OCI-LY7 (cell line): Measurements from ENCODE around the gene PPL. TPM values are rescaled to one million over a fixed set of nuclear protein-coding genes. Genes with fewer than 3 reads are reported as not detected.

ENCODE experiments used
- BruUV-seq: library from RNA; stranded (reverse); fragments of 400-500 nt; replicated peaks from 2 replicates; lab custom pipeline; 2021; lab: Mats Ljungman, UMichigan
- CTCF ChIA-PET: fragments of 300-600 bp; sonication (Branson Sonifier 250); formaldehyde crosslinking; loops from one replicate; lab custom pipeline; 2022; ENCODE audit warnings: antibody characterized with exemption; ENCODE audit not compliant: unreplicated experiment; lab: Charles Lee
- POLR2A ChIA-PET: fragments of 300-600 bp; sonication (Branson Sonifier 250); formaldehyde crosslinking; loops from one replicate; lab custom pipeline; 2022; ENCODE audit warnings: antibody characterized with exemption; lab: Charles Lee
- DNase-seq: peaks from one replicate; pipeline ENCODE4 v3.0.0-alpha.2; 2015; ENCODE audit warnings: low spot score
- H2AFZ ChIP-seq: fragments of 200-600 bp; sonication (generic), shearing (Covaris generic); 2 replicates; pipeline ENCODE4 v1.6.1; 2014; ENCODE audit warnings: mild to moderate bottlenecking, antibody characterized with exemption, low read length, moderate library complexity
- H3K27ac ChIP-seq: fragments of 200-600 bp; sonication (generic); 2 replicates; pipeline ENCODE4 v1.5.1; 2014; ENCODE audit warnings: mixed run types, low read depth, mild to moderate bottlenecking, moderate library complexity, low read length, inconsistent platforms; ENCODE audit not compliant: poor library complexity, severe bottlenecking
- H3K36me3 ChIP-seq: fragments of 200-600 bp; sonication (generic); 2 replicates; pipeline ENCODE4 v1.6.1; 2014; ENCODE audit warnings: mild to moderate bottlenecking, antibody characterized with exemption, low read length, moderate library complexity, mixed read lengths; ENCODE audit not compliant: insufficient read depth
- H3K4me1 ChIP-seq: fragments of 200-600 bp; sonication (generic); 2 replicates; pipeline ENCODE4 v1.5.1; 2014; ENCODE audit warnings: mild to moderate bottlenecking, low read length; ENCODE audit not compliant: insufficient read depth, poor library complexity, severe bottlenecking
- H3K4me2 ChIP-seq: fragments of 200-600 bp; sonication (generic); 2 replicates; pipeline ENCODE4 v1.6.1; 2014; ENCODE audit warnings: mild to moderate bottlenecking, low read length
- H3K4me3 ChIP-seq: fragments of 200-600 bp; sonication (generic); 2 replicates; pipeline ENCODE4 v1.5.1; 2014; ENCODE audit warnings: mild to moderate bottlenecking, low read depth, low read length; ENCODE audit not compliant: poor library complexity, severe bottlenecking
- H3K79me2 ChIP-seq: fragments of 200-600 bp; sonication (generic); 2 replicates; pipeline ENCODE4 v1.6.1; 2016; ENCODE audit warnings: low read depth, mild to moderate bottlenecking, low read length, moderate library complexity, mixed read lengths; ENCODE audit not compliant: insufficient read depth
- H3K9me2 ChIP-seq: fragments of 200-600 bp; sonication (generic); 2 replicates; pipeline ENCODE4 v1.6.1; 2016; ENCODE audit warnings: mild to moderate bottlenecking, low read length, mixed read lengths; ENCODE audit not compliant: insufficient read depth
- H3K9me3 ChIP-seq: fragments of 200-600 bp; sonication (generic); 2 replicates; pipeline ENCODE4 v1.6.1; 2014; ENCODE audit warnings: mild to moderate bottlenecking, mixed run types, low read length, mixed read lengths
- H4K20me1 ChIP-seq: fragments of 200-600 bp; sonication (generic); 2 replicates; pipeline ENCODE4 v1.6.1; 2014; ENCODE audit warnings: mild to moderate bottlenecking, antibody characterized with exemption, low read length, moderate library complexity, mixed read lengths; ENCODE audit not compliant: insufficient read depth
- EZH2phosphoT487 ChIP-seq: fragments of 200-600 bp; sonication (generic); IDR thresholded peaks from 2 replicates; pipeline ENCODE4 v1.6.1; 2018; ENCODE audit warnings: low read depth, borderline replicate concordance, mild to moderate bottlenecking, mixed run types, antibody characterized with exemption, low read length, moderate library complexity, mixed read lengths
- intact Hi-C: fragments of 100-400 bp; cut with micrococcal nuclease; formaldehyde crosslinking; loops from one replicate; pipeline ENCODE4 v1.10.0; 2022; ENCODE audit not compliant: unreplicated experiment
- total RNA-seq, 2 experiments: library from RNA; depleted of rRNA in 1 of 2; stranded (reverse); fragments of >200 nt in 1 of 2; shearing (Covaris generic) in 1 of 2; gene quantifications; 2 replicates each; pipeline ENCODE4 v1.2.3, GENCODE V29; 2014 to 2022
- TF ChIP-seq, protein P1 (sequence below): fragments of 200-600 bp; sonication (generic); conservative IDR thresholded peaks from 2 replicates; pipeline ENCODE4 v1.5.1; 2014; ENCODE audit warnings: mild to moderate bottlenecking, antibody characterized with exemption, low read length, moderate library complexity, mixed read lengths

Gene PPL
- total RNA-seq, 2 experiments from 2014 or later: not detected

DNA sequence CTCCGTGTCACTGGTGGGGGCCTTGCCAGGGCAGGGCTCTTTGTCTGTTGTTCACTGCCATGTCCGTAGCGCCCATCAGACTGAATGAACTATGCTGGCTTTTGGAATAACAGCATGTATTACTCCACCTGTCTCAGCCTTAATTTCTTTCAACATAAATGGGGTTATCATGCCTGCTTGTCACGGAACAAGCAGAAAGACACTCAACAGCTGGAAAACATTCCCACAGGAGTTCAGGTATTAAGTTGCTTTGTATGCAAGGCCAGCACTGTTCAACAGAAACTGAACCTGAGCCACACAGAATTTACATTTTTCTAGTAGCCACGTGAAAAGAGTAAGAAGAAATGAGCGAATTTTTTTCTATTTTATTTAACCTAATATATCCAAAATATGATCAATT is 13.1 kb downstream of the PPL start:
- Histone ChIP-seq H3K27ac (no peak overlapping the region), H3K9me3 (peaks cover 8% of the 10 kb centered on the region; the same call in 1 of the 2 replicates), H3K4me2 (no peak overlapping the region), H3K79me2 (no peaks in the 10 kb centered on the region), H3K4me1 (no peaks in the 10 kb centered on the region), H3K4me3 (no peak overlapping the region), H3K9me2 (no peaks in the 10 kb centered on the region), H4K20me1 (no peaks in the 10 kb centered on the region), H2AFZ (no peak overlapping the region), H3K36me3 (no peaks in the 10 kb centered on the region)
- ChIA-PET CTCF (no interaction called here), POLR2A (no interaction called here)
- intact Hi-C loops: no loop called here
- no TSS peak for BruUV-seq
- no peak for TF ChIP-seq EZH2phosphoT487
- TF ChIP-seq, protein P1, sequence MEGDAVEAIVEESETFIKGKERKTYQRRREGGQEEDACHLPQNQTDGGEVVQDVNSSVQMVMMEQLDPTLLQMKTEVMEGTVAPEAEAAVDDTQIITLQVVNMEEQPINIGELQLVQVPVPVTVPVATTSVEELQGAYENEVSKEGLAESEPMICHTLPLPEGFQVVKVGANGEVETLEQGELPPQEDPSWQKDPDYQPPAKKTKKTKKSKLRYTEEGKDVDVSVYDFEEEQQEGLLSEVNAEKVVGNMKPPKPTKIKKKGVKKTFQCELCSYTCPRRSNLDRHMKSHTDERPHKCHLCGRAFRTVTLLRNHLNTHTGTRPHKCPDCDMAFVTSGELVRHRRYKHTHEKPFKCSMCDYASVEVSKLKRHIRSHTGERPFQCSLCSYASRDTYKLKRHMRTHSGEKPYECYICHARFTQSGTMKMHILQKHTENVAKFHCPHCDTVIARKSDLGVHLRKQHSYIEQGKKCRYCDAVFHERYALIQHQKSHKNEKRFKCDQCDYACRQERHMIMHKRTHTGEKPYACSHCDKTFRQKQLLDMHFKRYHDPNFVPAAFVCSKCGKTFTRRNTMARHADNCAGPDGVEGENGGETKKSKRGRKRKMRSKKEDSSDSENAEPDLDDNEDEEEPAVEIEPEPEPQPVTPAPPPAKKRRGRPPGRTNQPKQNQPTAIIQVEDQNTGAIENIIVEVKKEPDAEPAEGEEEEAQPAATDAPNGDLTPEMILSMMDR: no peak
- DNase-seq: no peak

DNA sequence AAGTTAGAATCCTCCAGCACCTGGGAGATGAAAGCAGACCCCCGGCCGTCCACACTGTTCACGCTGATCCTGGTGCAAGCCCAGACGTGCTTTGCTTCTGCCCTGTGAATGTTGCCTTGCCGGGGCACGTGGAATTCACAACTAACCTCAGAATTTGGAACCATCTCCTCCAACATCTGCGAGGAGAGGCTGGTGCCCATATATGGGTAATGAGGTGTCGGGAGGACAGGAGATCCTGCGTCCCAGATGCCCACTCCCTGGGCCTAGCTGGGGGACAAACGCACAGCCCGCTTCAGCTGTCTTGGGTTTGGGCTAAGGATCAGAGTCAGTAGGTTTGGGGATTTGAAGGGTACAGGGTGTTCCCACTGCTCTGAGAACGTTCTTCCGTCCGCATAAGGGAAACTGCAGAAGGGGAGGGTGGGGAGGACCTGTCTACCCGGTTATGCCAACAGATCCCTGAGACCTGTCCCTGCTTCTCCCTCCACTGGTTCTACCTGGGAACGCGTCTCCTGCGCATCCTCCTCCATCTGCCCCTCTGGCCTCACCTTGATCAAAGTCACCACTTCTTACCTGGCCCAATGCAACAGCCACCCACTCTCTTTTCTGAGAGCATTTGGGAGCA is 14.1 kb downstream of the PPL start:
- intact Hi-C loops: no loop called here
- no peaks in the 10 kb centered on the region for H3K9me2 ChIP-seq
- DNase-seq: no peak
- peaks cover 8% of the 10 kb centered on the region; the same call in 1 of the 2 replicates for H3K9me3 ChIP-seq
- BruUV-seq: no TSS peak
- no peak overlapping the region for H2AFZ ChIP-seq
- no peak overlapping the region for H3K4me3 ChIP-seq
- H3K4me1 ChIP-seq: no peaks in the 10 kb centered on the region
- ChIA-PET CTCF (no interaction called here), POLR2A (no interaction called here)
- H4K20me1 ChIP-seq: no peaks in the 10 kb centered on the region
- no peak overlapping the region for H3K4me2 ChIP-seq
- no peaks in the 10 kb centered on the region for H3K79me2 ChIP-seq
- no peaks in the 10 kb centered on the region for H3K36me3 ChIP-seq
- H3K27ac ChIP-seq: no peak overlapping the region
- TF ChIP-seq, protein P1: no peak
- TF ChIP-seq EZH2phosphoT487: no peak

DNA sequence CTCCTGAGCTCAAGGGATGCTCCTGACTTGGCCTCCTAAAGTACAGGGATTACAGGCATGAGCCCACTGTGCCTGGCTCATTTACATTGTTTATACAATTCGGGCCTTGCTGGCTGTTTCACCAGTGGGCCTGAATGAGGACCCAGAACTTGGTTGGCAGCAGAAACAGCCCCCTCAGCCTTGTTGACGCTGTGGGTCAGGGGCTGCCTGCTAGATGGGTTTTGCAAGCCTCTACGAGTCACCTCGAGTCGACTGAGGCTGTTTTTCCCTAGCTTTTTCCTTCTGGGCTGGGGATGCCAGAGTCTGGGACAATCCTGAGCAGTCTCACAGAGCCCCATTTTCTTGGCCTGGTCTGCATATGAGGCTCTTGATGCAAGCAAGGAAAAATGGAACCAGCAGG is 16.1 kb downstream of the PPL start:
- Histone ChIP-seq H3K9me2 (no peaks in the 10 kb centered on the region), H2AFZ (no peak overlapping the region), H4K20me1 (no peaks in the 10 kb centered on the region), H3K4me3 (no peak overlapping the region), H3K9me3 (no peaks in the 10 kb centered on the region), H3K4me2 (no peak overlapping the region), H3K27ac (no peak overlapping the region), H3K4me1 (no peaks in the 10 kb centered on the region), H3K79me2 (no peaks in the 10 kb centered on the region), H3K36me3 (no peaks in the 10 kb centered on the region)
- no peak for DNase-seq
- CTCF ChIA-PET: no interaction called here
- intact Hi-C loops: no loop called here
- POLR2A ChIA-PET: no interaction called here
- TF ChIP-seq, protein P1: no peak
- TF ChIP-seq EZH2phosphoT487: no peak
- no TSS peak for BruUV-seq
